Measurements from ENCODE around the gene CYS1.

CYS1 gene

GRCh38 chr2:10091182-10091888 is 11.1 kb upstream of the CYS1 start:
- peak; percentile 67 for DNase-seq

DNA sequence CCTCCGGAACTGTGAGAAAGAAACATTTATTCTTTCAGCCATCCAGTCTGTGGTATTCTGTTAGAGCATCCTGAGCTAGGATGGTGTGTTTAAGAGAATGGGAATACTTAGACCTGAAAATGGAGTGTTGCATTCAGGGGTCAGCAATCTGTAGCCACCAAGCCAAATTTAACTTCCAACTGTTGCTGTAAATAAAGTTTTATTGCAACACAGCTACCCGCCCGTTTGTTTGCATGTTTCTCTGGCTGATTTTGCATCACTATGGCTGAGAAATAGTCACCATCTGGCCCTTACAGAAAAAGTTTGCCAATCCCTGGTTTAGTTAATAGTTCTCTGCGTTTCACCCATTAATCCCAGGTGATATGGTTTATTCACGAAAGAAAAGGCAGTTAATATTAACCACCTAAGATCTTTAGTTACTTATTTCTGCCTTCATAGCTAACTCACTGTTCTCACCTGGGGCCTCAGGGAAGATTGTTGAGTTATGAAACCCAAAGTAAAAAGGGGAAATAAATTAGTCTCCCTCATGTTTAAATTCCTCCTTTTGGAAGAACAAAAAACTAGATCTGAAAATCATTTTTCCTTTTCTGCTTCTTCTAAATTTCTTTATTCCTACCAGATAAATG is 9.5 kb upstream of the CYS1 start:
- no peak for DNase-seq

DNA sequence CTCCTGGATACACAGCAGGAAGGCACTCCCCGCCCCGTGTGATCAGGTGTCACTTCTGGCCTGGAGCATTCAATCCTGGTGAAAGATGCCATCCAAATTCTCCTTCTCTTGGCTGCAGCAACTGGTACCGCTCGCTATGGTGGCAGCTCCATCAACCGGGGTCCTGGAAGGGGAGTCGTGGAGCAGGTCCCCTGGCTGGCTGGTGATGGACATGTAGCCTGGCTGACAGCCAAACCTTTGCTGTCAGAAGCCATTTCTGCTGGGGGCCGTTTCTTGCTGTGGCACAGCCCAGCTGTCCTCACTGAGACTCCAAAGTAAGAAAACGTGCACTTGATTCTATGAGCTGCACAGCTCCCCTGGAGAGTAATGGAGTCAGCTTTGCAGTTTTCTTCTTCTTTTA is 7.1 kb upstream of the CYS1 start:
- DNase-seq = no peak

DNA sequence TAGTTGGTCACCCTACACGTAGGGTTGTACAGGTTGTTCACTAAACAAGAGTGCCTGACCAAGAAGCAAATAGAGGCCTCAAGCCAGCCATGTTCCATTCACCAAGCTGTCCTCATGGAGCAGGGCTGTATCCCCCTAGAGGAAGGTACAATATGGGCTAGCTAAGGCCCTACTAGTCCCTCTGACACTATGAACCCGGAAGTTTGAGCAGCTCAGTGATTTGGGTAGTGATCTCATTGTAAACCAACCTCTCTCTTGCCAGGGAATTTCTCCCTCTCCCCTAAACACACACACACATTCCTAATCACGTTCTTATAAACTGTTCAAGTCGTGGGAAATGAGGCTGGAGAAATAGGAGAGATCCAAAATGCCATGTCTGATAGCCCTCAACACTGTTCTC is 6.7 kb upstream of the CYS1 start:
- DNase-seq = no peak

- no peak for DNase-seq
Observed at GRCh38 chr2:10085668-10086059, 5.5 kb upstream of the CYS1 start.

- DNase-seq = no peak
Observed at GRCh38 chr2:10085043-10085667, 4.9 kb upstream of the CYS1 start.

DNA sequence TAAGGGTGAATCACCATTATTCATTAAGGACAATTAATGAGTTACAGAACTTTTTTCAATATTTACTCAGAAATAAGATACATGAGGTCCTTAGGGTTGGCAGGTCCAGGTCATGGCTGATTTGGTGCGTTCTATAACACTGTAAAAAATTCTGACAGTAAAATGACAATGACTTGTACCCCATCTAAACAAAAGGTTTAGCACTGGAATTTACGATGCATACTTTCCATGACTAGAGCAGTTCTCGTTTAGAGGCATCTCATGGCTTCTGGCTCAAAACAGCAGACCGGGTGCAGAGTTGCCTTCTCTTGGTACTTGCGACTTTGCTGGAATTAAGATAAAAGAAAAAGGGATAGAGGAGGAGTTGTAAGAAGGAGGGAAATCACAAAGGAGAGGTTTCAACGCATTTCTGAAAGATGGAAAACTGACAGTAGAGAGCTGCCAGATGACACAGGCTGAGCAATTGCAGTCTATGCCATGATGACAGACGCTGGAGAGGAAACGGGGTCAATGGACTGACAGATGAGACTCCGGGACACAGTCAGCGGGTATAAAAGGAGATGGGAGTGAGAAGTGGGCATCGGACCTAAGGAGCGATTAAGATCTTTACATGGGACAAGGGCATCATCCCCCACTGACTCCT is 4.1 kb upstream of the CYS1 start:
- DNase-seq = no peak

DNA sequence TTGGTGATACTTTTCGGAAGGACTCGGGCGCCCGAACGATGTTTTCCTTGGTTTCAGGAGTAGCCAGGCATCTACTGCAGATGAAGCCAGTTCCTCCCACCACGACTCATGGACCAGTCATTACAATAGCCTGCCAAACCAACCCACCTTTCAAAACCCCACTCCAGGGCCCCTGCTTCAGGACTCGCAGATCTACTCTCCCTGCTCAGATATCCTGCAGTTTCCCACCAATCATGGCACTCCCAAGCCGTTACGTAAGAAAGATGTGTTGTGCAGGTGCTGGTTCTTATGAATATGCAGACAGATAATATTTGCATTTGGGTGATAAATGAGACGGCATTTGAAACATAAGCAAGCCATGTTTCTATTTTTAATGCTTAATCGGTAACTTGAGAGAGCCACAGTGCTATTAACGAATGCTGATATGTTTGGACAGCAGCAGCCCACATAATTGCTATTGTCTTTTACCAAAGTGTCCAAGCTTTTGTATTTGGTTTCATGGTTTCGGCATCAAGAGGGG is 3.5 kb upstream of the CYS1 start:
- DNase-seq = no peak

DNA sequence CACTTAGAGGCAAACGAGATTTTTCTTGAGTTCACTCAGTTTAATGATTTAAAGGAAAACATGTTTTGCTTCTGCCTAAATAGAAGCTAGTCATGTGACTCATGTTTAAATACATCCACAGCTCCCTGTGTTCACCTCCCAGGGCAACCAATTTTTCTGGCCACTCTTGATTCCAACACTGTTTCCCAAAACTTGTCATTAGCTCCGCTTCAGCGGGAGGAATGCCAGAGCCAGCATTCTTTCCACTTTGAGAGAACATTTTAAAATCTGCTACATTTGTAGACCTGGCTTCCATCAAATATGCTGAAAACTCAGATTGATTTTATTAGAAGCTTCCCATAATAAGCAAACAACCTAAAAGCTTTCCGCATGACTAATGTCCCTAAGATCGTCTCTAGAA is 2.8 kb upstream of the CYS1 start:
- DNase-seq = no peak

- DNase-seq = no peak
Observed at GRCh38 chr2:10080536-10081304, 509 bp upstream of the CYS1 start.

- no peak for DNase-seq
Observed at GRCh38 chr2:10079266-10079869, 843 bp downstream of the CYS1 start.

DNA sequence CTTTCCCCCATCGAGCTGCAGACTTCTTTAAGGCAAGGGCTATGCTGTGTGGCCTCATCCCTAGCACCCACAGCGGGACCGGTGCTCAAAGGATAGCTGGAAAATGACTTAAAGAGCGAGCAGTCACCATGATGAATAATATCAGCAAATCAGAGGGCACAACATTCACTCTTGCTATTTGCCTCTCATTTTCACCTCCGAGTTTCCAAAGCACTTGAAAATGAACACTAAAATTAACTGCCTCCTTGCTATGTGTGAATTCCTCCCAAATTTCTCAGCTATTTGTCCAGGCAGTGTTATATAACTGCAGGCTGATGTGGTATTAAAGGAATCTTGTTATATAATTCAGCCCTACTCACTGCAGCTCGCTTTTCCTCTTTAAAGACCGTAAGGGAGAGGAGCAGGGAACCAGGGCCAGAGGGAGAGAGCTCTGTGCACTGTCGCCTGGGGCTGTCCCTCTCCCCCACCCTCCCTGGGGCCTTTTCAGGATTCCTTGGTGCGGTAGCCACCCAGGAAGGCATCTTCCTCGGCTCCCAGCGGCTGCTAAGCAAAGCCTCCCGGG is 1.4 kb downstream of the CYS1 start:
- no peak for DNase-seq

DNA sequence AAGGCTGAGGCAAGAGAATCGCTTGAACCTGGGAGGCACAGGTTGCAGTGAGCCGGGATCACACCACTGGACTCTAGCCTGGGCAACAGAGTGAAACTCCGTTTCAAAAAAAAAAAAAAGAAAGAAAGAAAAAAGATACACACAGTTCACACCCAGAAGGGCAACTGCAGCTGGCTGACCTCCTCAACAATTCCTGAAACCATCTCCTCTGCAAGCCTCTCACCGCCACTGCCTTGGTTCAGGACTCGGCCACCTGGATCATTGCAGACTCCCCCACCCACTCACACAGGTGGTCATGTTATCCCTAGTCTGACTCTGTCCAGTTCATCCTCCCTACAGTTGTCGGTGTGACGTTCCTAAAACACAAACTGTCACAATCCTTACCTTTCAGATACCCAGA is 2.2 kb downstream of the CYS1 start:
- no peak for DNase-seq

GRCh38 chr2:10076988-10077527 is 3.2 kb downstream of the CYS1 start:
- no peak for DNase-seq

- no peak for DNase-seq
Observed at GRCh38 chr2:10076511-10076910, 3.7 kb downstream of the CYS1 start.

DNA sequence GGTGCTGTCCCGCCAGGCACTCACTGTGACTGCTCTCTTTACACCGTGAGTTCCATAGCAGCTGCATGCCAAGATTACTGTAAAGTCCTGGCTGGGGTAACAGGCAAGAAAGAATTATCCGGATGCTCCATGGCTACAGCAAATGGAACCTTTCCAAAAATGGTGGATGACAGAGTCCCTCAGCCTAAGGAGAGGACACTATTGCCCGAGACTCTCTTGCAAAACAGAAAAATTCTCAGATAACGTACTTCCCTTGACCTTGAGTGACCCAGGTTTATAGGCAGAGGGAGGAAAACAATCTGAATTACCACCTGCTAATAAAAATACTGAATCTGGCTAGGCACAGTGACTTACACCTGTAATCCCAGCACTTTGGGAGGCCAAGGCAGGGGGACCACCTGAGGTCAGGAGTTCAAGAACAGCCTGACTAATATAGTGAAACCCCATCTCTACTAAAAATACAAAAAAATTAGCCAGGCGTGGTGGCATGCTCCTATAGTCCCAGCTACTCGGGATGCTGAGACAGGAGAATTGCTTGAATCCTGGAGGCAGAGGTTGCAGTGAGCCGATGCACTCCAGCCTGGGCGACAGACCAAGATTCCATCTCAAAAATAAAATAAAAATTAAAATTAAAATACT is 4.5 kb downstream of the CYS1 start:
- DNase-seq = no peak

GRCh38 chr2:10075101-10075500 is 5.1 kb downstream of the CYS1 start:
- no peak for DNase-seq

- no peak for DNase-seq
Observed at GRCh38 chr2:10073706-10074105, 6.5 kb downstream of the CYS1 start.

DNA sequence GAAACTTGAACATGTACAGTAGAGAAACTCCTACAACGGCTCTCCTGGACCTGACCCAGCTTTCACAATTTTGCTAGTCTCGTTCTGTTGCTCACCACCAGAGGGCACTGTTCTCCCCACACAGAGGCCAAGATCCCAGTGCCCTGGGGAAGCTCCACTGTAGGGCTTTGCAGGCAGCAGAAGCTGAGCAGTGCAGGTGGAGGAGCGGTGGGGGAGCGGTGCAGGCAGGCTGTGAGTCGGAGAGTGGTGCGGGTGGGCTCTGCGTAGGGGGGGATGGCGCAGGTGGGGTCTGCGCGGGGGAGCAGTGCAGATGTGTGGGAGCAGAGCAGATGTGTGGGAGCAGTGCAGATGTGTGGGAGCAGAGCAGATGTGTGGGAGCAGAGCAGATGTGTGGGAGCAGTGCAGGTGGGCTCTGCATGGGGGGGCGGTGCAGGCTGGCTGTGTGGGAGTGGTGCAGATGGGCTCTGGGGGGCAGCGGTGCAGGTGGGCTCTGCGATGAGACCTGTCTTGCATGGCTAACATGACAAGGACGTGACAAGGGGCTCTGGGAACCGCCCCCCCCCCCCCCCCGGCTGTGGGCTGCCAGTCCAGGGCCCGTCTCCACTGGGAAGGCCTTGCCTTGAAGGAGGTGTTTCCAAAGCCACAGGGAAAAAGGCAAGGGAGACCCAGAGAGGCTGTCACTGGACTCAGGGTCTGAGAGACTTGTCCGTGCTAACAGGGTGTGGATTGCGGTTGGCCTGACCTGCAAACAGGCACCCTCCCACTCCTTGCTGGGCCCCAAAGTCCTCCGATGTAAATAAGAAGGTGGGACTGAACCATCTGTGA is 7.3 kb downstream of the CYS1 start:
- DNase-seq = peak; percentile 85

DNA sequence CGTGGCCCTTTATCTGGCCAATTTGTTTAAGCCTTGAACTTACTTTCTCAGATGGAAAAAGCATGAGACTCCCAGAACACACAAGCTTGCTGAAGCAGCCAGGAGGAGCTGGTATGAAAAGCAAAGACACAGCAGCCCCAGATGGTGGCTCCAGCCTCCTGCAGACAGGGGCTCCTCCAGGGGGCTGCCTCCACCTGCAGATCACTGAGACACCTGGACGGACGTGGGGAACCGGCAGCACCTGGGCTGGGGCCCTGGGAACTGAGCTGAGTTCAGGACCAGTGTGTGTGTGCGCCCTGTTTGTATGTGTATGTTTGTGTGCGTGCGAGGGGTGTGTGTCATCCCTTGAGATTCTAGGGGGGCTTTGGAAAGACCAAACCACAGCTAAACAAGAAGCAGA is 8.6 kb downstream of the CYS1 start:
- no peak for DNase-seq

Measured in activated CD8-positive, alpha-beta memory T cell treated with anti-CD3 and anti-CD28 coated beads for 24 hours (primary cell).